HFFc6 (cell line): Measurements from ENCODE around the gene APOLD1. TPM values are rescaled to one million over a fixed set of nuclear protein-coding genes. Genes with fewer than 3 reads are reported as not detected.
"Not testable (repeated sequence)": the region's sequence is repeated elsewhere in the genome, so short reads cannot be mapped to it uniquely, and the experiment has no call there.

Experiments
- DNase-seq: peaks from one replicate; pipeline ENCODE4 v3.0.0-alpha.2; 2018
- H3K27ac Mint-ChIP-seq: 2 replicates; pipeline ENCODE4 v1.8.0; 2020; ENCODE audit warnings: mild to moderate bottlenecking, mixed read lengths
- H3K27me3 Mint-ChIP-seq: 2 replicates; pipeline ENCODE4 v1.8.0; 2021; ENCODE audit warnings: mild to moderate bottlenecking, moderate library complexity, mixed read lengths; ENCODE audit not compliant: insufficient read depth
- H3K36me3 Mint-ChIP-seq: 2 replicates; pipeline ENCODE4 v1.8.0; 2021; ENCODE audit warnings: low read depth, mixed read lengths
- H3K4me1 Mint-ChIP-seq: 2 replicates; pipeline ENCODE4 v1.8.0; 2020; ENCODE audit warnings: low read depth, mixed read lengths
- H3K4me3 Mint-ChIP-seq: 2 replicates; pipeline ENCODE4 v1.8.0; 2020; ENCODE audit warnings: mild to moderate bottlenecking, moderate library complexity, mixed read lengths
- H3K9me3 Mint-ChIP-seq: 2 replicates; pipeline ENCODE4 v1.8.0; 2020; ENCODE audit warnings: mild to moderate bottlenecking, mixed read lengths
- CTCF ChIP-seq: fragments of 200-600 bp; sonication (generic); IDR thresholded peaks from 2 replicates; pipeline ENCODE4 v1.5.0; 2021; ENCODE audit warnings: antibody characterized with exemption, mild to moderate bottlenecking
- microRNA-seq: library from miRNA; unstranded; fragments of <30 nt; microRNA quantifications from one replicate; pipeline ENCODE4, GENCODE V29; 2019
- total RNA-seq, 6 experiments: library from RNA; stranded (reverse); fragmentation: NEBNext Ultra II Directional; extraction: Animal tissue kit (Norgen Biotek cat#: 25700); gene quantifications; 2 replicates in 1 of 6; 3 replicates in 5 of 6; pipeline ENCODE4 v1.2.3, GENCODE V29; 2021

The APOLD1 gene
- total RNA-seq, 6 experiments from 2014 or later = 5.0 to 8.6 (median 6.6) TPM

DNA sequence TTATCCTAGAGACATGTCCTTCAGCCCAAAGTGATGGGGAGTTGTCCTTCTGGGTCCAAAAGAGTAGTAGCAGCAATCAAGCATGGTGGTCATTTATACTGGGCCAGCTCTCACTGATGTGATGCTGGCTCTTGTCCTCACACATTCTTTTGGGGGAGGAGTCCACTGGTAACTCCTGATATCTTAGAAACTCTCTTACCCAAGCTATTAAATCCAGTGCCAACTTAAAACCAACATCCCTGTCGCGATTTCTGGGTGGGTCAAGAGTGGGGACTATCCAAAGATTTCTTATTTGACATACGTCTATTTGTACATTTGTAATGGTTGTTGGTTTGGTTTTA is 52.3 kb downstream of the APOLD1 start:
- no peak for TF ChIP-seq CTCF
- Mint-ChIP-seq H3K9me3 (no peaks in the 10 kb centered on the region), H3K27me3 (no peaks in the 10 kb centered on the region), H3K4me3 (peak overlapping the region; percentile 32; the same call in 1 of the 2 replicates), H3K27ac (peak overlapping the region; percentile 86), H3K36me3 (peaks cover 49% of the 10 kb centered on the region), H3K4me1 (peaks cover 91% of the 10 kb centered on the region)
- DNase-seq = no peak

GRCh38 chr12:12839003-12839395 is 53.5 kb downstream of the APOLD1 start:
- H3K4me1 Mint-ChIP-seq = peaks cover 83% of the 10 kb centered on the region
- H3K27ac Mint-ChIP-seq = peak overlapping the region; percentile 86

GRCh38 chr12:12839439-12839838 is 54.0 kb downstream of the APOLD1 start:
- H3K4me1 Mint-ChIP-seq = peaks cover 79% of the 10 kb centered on the region

More at GRCh38 chr12:12839003-12839395, 53.5 kb downstream of the APOLD1 start:
- DNase-seq = no peak
- no peaks in the 10 kb centered on the region for H3K9me3 Mint-ChIP-seq
- H3K4me3 Mint-ChIP-seq = peak overlapping the region; percentile 17; the same call in 1 of the 2 replicates
- H3K36me3 Mint-ChIP-seq = peaks cover 43% of the 10 kb centered on the region
- no peak for TF ChIP-seq CTCF
- no peaks in the 10 kb centered on the region for H3K27me3 Mint-ChIP-seq

DNA sequence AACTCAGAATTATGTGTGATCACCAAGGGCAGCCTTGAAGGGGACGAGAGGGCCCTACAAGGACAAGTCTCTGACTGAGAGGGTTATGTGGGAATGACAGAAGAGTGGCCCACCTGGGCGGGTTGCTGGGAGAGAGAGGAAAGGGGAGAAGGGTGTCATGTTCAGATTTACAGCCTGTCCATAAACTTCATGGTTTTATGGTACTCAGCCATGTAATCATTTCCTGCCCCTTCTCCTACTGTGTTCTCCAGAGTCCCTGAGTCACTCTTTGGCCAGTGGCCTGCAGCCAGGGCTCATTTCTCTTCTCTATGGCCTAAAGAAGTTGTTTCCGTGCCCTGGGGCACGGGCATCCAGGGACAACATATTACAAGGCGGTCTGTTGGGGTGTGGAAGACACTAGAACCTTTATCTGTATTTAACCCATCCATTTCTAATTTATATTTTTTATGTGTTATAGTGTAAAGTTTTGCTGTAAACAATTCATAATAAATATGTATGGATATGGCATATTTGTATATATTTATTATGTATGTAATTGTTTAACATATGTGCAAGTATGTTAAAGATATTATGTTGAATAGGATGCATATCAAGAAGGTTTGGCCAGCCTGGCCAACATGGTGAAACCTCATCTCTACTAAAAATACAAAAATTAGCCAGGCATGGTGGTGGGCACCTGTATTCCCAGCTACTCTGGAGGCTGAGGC is 54.6 kb downstream of the APOLD1 start:
- peak overlapping the region; percentile 86 for H3K27ac Mint-ChIP-seq
- DNase-seq = peak; percentile 91

More at GRCh38 chr12:12839439-12839838, 54.0 kb downstream of the APOLD1 start:
- H3K27me3 Mint-ChIP-seq, DNase-seq, H3K9me3 Mint-ChIP-seq: not testable (repeated sequence)
- Mint-ChIP-seq H3K27ac (peak overlapping the region; percentile 86), H3K4me3 (0 out of 2 replicates have a peak overlapping the region, but pooled peaks have one; percentile 4), H3K36me3 (peaks cover 41% of the 10 kb centered on the region)

GRCh38 chr12:12840580-12840899 is 55.1 kb downstream of the APOLD1 start:
- Mint-ChIP-seq H3K4me3 (no peak overlapping the region), H3K4me1 (peaks cover 72% of the 10 kb centered on the region), H3K9me3 (no peaks in the 10 kb centered on the region), H3K27ac (no peak overlapping the region), H3K36me3 (peaks cover 42% of the 10 kb centered on the region), H3K27me3 (no peaks in the 10 kb centered on the region)
- DNase-seq = no peak
- TF ChIP-seq CTCF = no peak

More for the DNA sequence above, 54.6 kb downstream of the APOLD1 start:
- no peak for TF ChIP-seq CTCF
- peaks cover 73% of the 10 kb centered on the region for H3K4me1 Mint-ChIP-seq
- H3K9me3 Mint-ChIP-seq = no peaks in the 10 kb centered on the region
- no peaks in the 10 kb centered on the region for H3K27me3 Mint-ChIP-seq
- H3K36me3 Mint-ChIP-seq = peaks cover 41% of the 10 kb centered on the region
- 0 out of 2 replicates have a peak overlapping the region, but pooled peaks have one; percentile 4 for H3K4me3 Mint-ChIP-seq

Small RNA genes lying within 50 kb of the gene (microRNA-seq; reads per million reads assigned to microRNA genes)
- not detected for gene MIR613

Other genes starting within 250 kb of the APOLD1 start
- 1 to 10 TPM; 5.9 to 8.9 (median 7.4) TPM for gene DUSP16, start 222.8 kb upstream of the APOLD1 start, total RNA-seq
- gene CREBL2, start 173.8 kb upstream of the APOLD1 start, total RNA-seq = 10 to 100 TPM; 20.9 to 25.7 (median 23.2) TPM
- under 1 TPM in 3 of 6 experiments, not detected in 3; 0.15 to 0.31 (median 0.26) TPM for gene GPR19, start 89.5 kb upstream of the APOLD1 start, total RNA-seq
- 10 to 100 TPM; 22.9 to 31.4 (median 29.7) TPM for gene CDKN1B, start 68.3 kb upstream of the APOLD1 start, total RNA-seq
- gene DDX47, start 27.7 kb downstream of the APOLD1 start, total RNA-seq = 10 to 100 TPM; 87.6 to 97.3 (median 94.2) TPM
- 100 to 1,000 TPM; 206 to 371 (median 280) TPM for gene GPRC5A, start 105.9 kb downstream of the APOLD1 start, total RNA-seq
- gene GPRC5D, start 166.5 kb downstream of the APOLD1 start, total RNA-seq = not detected
- gene HEBP1, start 214.6 kb downstream of the APOLD1 start, total RNA-seq = 100 to 1,000 TPM in 1 of 6 experiments, 10 to 100 TPM in 5; 65.0 to 100 (median 70.8) TPM